Left ventricle myocardium superior (tissue), 1 donor: ENCODE data around the gene PHF24. TPM values are rescaled to one million over a fixed set of nuclear protein-coding genes. Genes with fewer than 3 reads are reported as not detected.
"Not testable (repeated sequence)": the region's sequence is repeated elsewhere in the genome, so short reads cannot be mapped to it uniquely, and the experiment has no call there.

ENCODE experiments used
- ATAC-seq: fragments of 200-7000 bp; cut with Tn5 transposase; one replicate; pipeline ENCODE4 v1.9.1; 2020; ENCODE audit warnings: mild to moderate bottlenecking, moderate library complexity
- DNase-seq: peaks from one replicate; pipeline ENCODE4 v3.0.0-alpha.2; 2020
- intact Hi-C: fragments of 100-400 bp; cut with micrococcal nuclease; formaldehyde crosslinking; loops from one replicate; pipeline ENCODE4 v1.11.0; 2022
- long read RNA-seq: library from polyadenylated mRNA; unstranded; transcript quantifications from one replicate; pipeline ENCODE4 v2.0.0, GENCODE V29; 2021
- total RNA-seq: library from RNA; stranded (reverse); fragmentation: NEBNext Ultra II Directional; extraction: Animal tissue kit (Norgen Biotek cat#: 25700); gene quantifications from one replicate; pipeline ENCODE4 v1.2.1, GENCODE V29; 2021
- donor health status: DM: no; HTN: yes; CAD: no; lungs with severe emphysema.

Gene PHF24
- 0.10 TPM for total RNA-seq
- long read RNA-seq = 0 reads

DNA sequence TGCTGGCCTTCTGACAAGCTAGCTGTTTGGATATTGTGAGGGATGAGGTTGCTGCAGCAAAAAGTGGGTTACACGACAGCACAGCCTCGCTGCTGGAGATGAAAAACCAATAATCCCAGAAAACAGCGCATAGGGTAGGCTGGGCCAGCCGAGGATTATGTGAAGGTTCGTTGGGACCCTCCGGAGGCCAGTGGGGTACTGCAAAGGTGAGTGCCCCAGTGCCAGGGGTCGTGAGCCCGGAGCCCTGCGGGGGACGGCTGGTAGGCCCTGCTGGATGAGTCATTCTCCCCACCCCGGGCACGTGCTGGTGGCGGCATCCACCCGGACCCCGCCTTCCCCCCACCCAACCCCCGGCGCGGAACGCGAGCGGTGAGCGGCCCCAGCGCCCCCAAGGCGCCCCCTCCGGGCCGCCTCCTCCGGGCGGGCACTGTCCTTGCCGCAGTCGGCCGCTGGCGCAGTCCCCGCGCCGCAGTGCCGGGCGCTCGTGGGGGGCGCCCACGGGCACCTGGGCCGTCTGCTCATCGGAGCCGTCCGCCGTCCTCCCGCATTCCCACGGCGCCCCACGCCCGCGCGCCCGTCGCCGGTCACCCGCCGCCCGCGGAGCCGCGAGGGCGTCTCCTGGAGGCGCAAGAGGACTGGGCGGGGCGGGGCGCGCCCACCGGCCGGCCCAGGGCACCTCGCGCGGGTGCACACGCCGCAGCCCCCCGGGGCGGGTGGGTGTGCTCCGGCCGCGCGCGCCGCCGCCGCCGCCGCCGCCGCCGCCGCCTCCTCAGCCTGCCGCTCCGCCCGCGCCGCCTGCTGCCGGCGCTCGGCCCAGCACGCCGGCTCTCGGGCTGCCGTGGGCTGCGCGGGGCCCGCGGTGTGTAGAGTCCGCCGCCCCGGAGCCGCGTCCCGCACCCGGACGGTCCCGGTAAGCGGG is at the start of gene PHF24:
Gene PHF24, plus strand, starts transcription at position 794 of the 919 bp plus-strand sequence. CDS start 13,014 bp downstream, outside the sequence.
- ATAC-seq (peak; percentile 79), DNase-seq (peak; percentile 44)
- intact Hi-C loops = no loop called here

DNA sequence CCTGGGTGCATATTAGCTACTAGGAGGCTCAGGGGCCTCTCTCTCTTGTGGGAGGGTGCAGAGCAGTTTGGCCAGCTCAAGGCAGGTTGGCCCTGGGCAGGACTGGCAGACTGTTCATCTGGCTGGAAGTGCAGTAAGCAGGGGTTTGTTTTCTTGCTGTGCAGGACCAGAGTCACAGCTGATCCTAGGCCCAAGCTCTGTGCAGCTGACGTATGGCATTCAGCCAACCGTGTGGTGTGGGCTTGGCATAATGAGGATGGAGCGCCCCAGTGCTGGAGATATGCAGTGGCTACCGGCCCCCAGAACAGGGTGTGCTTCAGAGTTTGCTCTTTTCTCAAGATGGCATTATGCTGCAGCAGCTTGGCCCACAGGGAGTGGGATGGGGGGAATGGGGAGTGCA is 31.0 kb upstream of the PHF24 start:
- no peak for ATAC-seq
- intact Hi-C loops = no loop called here
- no peak for DNase-seq

DNA sequence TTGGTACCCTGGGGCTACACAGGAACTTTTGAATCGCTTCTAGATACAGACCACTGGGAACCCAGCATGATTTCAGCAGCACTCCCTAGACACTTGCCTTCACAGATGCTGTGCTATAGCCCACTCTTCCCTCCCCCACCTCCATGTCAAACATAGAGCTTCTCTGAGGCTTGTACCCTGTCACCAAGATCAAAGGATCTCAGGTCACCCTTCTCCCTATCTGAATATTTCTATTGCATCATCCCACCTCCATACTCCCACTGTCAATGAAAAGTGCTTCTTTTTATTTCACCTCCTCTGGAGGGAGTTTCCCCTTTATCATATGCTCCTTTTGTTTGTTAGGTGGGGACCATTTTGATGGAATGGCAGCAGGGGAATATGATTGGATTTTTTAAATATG is 29.2 kb upstream of the PHF24 start:
- no peak for ATAC-seq
- no peak for DNase-seq
- intact Hi-C loops = no loop called here

DNA sequence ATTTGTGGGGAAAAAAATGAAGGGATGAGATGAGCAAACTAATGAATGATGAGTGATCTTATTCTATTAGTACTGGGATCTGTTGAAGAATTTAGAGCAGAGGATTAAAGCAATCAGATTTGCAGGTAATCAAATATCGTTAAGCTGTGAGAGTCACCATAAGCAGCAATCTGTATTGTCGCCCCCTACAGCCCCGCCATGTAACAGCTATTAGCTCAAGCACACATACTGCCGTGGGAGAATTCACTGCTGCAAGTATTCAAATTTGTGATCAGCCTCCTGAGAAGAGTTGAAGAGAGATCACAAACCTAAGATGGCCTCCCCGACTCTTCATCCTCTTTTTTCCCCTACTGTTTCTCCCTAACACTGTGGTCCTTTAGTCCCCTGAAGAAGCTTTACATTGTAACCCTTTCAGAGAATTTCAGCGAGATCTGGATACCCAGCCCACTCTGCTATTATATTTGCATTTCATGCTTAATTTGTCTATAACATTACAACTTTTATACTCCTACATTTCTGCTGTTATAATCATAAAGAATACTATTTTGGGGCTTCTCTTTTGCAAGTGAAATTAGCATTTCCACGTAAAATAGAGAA is 28.5 kb upstream of the PHF24 start:
- ATAC-seq (peak; percentile 49), DNase-seq (no peak)
- intact Hi-C loops = no loop called here

DNA sequence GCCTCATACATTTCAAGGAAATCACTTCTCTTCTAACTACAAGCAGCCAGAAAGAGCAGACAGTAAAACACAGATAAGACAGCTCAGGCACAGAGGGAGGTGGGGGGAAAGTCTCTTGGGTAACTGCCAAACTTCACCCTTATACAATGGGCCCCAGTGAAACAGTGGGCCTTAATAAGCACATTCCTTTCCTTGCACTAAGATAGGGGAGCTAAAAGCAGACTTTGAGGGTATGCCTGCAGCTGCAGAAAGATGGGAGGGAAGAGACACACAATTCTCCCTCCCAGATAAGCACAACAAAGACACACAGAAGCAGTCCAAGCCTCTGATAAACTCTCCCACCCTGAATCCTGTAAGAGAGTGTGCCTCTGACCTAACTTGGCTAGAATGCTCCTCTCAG is 18.1 kb upstream of the PHF24 start:
- DNase-seq, intact Hi-C loops: not testable (repeated sequence)
- peak; percentile 26 for ATAC-seq

DNA sequence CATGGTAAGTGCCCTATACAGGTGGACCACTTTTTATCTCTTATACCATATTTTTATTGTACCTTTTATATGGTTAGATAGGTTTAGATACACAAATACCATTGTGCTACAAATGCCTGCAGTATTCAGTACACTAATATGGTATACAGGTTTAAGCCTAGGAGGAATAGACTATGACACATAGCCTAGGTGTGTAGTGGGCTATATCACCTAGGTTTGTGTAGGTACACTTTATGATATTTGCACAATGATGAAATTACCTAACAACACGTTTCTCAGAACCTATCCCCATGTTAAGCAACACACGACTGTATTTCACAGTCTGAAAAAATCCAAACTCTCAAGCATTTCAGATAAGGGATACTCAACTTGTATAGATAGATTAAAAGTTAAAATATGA is 9.6 kb upstream of the PHF24 start:
- DNase-seq (no peak), ATAC-seq (no peak)
- intact Hi-C loops = no loop called here

DNA sequence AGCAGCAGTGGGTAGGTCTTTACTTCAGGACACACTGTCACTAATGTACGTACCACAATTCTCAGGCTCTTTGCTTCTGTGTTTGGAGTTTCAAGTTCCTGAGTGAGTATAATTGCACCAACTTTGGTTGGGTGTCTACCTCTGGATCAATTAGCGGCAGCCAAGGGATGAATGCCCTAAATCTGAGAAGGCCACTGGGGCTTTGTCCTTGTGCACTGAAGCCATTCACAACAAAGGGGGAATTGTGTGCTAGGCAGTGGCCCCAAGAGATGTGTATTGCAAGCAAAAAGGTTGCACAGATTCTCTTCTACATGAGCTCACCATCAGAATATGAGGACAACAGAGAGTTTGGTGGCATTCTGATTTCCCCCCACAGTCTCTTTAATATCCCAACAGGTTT is 3.9 kb upstream of the PHF24 start:
- intact Hi-C loops = no loop called here
- DNase-seq = no peak
- ATAC-seq = no peak

DNA sequence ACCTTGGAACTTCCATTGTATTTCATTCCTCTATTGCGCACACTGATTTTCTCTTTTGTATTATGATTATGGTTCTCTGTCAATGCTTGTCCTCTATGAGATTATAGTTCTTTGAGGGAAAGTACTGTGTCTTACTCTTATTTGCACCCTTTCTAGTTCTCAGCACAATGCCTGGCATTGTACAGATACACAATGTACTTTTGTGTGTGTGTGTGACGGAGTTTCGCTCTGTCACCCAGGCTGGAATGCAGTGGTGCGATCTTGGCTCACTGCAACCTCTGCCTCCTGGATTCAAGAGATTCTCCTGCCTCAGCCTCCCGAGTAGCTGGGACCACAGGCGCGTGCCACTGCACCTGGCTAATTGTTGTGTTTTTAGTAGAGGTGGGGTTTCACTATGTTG is 2.0 kb upstream of the PHF24 start:
- DNase-seq, ATAC-seq, intact Hi-C loops: not testable (repeated sequence)

DNA sequence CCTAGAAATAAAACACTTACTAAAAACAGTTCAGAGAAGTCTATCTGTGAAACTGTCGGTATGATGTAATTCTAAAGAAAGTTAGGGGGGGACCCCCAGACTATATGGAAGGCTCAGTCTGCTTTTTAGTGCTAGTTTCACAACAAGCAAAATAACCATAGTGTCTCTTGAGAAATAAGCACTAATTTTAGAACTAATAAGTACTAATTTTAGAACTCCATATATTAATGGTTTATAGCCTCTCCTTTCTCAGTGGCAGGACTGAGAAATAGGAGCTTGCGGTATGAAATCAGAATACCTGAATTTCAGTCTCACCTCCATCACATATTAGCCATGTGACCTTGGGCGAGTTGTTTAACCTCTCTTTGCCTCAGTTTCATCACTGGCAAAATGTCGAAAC is 1.4 kb upstream of the PHF24 start:
- DNase-seq = no peak
- intact Hi-C loops = no loop called here
- no peak for ATAC-seq

DNA sequence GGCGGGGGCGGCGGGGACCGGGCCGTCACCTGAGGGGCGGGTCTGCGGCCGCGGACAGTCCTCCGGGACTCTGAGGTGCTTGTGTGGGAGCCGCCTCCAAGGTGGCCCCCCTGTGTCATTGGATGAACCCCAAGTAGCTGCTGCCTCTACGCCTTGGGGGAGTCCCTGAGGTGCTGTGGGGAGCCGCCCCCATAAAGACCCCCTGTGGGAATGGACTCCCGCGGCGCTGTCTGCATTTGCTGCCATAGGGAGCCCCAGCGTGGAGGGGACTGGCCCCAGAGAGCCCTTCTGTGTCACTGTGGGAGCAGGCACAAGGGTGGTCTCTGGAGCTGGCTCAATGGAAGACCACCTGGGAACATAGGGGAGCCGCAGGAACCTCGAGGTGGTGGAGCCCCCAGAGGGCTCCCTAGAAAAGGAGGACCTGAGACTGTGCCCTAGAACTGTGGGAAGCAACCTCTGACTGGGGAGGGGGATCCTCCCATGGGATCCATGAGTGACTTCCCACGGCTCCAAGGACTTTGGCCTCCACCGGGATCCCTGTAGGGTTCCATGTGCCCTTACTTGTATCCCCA is 412 bp downstream of the PHF24 start:
- intact Hi-C loops = no loop called here
- DNase-seq (no peak), ATAC-seq (no peak)

DNA sequence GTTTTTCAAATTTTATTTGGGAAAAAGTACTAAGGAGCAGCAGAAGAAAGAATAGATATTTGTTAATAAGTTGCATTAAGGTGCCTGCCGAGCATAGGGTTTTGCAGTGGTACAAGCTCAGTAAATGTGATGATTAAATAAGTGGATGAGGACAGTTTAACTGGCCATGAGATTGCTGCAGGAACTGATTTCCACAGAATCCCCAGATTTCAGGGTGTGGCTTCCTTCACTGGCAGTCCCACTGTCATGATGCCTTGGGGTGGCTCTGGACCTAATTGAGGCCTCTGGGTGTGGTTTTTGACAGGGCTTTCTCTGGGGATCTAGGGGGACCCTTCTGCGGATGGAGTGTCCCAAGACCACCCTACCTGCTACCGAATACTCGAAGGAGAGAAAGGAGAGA is 1.4 kb downstream of the PHF24 start:
- no peak for DNase-seq
- intact Hi-C loops = no loop called here
- ATAC-seq = no peak

DNA sequence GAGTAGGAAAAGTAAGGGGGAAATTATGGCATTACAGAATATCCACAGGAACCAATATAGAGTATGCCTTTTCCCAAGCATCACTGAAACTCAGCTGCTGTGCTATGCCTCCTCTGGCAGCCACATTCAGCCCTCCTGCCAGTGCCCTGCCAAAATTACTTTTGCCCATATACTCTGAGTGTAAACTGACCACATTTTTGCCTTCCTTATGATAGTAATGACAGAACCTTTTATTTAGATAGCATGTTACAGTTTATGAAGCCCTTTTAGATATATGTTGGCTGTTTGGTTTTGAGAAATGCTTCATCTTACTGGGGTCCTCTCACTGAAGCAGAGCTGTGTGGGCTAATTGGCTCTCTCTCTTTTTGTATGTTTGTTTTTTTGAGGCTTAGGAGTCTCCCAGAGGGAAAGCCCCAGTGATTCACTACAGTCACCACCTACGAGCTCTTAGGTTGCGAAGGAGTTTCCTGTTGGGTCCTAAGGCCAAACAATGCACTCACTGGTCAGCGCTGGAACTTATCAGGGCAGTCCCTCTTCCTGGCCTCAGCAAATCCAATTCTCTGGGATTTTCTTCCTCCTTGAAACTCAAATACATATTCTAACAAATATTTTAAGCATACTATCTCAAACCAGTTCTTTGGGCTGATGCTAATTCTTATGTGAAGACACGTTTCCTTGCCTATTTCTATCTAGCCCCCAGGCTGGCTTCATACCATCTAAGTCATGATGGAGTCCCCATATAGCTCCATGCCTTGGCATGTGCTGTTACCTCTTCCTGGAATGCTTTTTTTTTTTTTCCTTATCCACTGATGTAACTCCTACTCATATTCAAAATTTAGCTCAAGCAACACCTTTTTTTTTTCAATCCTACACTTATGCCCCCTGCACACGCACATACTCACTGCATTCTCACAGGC is 3.7 kb downstream of the PHF24 start:
- DNase-seq (no peak), ATAC-seq (peak; percentile 27)
- intact Hi-C loops = no loop called here

DNA sequence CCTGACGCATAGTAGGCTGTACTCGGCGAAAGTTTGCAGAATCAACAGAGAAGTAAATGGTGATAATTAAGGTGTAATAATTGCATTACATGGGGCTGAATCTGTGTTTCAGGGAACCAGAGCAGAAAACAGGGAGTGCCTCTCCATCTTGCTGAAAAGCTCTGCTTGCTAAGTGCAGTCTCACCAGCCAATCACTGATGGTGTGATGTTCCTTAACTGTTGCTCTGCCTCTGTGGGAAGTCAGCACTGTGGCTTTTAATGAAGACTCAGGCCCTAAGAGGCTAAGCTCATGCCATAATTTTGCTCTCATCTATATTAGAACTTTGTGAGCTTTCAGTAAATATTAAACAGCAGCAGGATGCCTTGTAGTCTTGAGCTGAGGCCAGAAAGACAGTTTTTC is 4.5 kb downstream of the PHF24 start:
- no peak for DNase-seq
- intact Hi-C loops = no loop called here
- no peak for ATAC-seq

DNA sequence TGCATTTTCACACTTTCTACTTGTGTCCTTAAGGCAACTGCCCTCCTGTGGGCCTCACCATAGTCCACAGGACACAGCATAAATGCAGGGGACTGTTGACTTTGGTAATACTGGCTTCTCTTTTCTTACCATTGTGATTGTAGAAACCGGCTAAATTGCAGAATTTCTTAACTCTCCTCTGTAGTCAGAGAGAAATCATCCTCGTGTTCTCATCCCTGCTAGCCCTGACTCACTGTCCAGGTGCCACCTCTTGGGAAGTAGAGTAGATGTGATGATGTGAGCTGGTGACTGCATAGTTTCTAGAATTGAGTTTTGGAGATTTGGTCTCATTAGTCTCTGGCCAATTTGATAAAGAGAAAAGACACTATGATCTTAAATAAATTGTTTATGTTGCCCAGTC is 5.5 kb downstream of the PHF24 start:
- intact Hi-C loops = no loop called here
- no peak for DNase-seq
- ATAC-seq = no peak

DNA sequence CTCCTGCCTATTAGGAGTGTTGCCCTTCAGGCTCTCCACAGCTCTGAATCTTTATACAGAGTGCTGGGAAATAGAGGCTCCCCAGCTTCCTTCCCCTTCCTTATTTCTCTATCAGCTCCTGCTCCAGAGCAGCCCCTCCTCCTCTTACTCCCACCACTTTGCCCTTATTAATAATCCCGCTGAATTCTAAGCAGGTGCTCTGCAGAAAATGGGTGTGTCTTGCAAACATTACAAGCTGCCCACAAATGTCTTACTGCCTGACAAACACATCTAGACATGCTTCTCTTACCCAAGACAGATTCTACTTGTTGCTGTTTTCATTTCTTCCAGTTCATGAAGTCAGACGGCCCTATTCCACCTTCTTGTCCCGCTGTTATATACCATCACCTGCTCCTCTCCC is 6.4 kb downstream of the PHF24 start:
- intact Hi-C loops = no loop called here
- ATAC-seq = no peak
- DNase-seq = no peak

DNA sequence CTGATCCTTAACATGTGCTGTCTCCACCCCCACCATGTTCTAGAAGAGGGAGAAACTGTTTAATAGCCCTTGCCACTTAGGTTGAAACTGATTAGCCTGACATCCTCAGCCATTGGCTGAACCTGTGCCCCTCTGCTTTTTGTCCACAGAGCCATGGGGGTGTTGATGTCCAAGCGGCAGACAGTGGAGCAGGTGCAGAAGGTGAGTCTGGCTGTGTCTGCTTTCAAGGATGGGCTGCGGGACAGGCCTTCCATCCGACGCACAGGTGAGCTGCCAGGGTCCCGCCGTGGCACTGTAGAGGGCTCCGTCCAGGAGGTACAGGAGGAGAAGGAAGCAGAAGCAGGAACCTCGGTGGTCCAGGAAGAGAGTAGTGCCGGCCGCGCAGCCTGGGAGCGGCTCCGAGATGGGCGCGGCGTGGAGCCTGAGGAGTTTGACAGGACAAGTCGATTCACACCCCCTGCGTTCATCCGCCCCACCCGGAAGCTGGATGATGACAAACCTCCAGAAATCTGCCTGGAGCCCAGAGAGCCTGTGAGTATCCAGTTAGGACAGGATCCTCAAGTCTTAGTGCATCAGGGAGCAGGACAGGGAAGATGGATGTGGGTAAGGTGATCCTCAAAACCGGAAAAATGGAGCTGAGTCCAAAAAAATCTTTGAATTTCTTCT is 13.2 kb downstream of the PHF24 start:
- intact Hi-C loops = loop anchor here (5.0 kb wide), 1 partner anchor 64 kb away; no protein-coding TSS in a partner anchor
- no peak for ATAC-seq
- DNase-seq = no peak

DNA sequence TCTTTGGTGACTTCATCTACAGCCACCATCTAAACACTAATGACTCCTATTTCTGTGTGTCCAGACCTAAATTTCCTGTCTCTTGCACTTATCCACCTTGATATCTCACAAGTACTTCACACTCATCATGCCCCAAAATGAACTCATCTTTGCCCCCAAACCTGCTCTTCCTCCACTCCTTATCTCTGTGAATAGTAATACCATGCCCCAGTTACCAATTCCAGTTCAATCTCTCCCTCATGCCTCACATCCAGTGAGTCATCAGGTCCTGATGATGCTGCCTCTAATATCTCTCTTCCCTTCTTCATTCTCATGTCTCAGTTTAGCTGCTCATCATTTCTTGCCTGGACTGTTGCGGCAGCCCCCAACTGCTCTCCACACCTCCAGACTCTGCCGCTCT is 16.6 kb downstream of the PHF24 start:
- no peak for DNase-seq
- no peak for ATAC-seq
- intact Hi-C loops = loop anchor here (5.0 kb wide), 1 partner anchor 67 kb away; no protein-coding TSS in a partner anchor

DNA sequence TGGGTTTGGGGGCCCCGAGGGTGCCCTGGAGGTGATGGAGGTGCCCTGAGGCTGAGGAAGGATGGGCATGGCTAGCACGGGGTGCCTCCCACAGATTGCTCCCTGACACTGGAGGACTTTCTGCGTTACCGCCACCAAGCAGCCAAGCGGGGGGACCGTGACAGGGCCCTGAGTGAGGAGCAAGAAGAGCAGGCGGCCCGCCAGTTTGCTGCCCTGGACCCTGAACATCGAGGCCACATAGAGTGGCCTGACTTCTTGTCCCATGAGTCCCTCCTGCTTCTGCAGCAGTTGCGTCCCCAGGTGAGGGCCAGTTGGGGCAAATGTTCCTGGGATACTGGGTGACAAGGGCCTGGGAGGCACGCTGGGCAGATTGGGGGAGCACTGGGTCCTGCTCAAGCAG is 18.4 kb downstream of the PHF24 start:
- intact Hi-C loops = no loop called here
- DNase-seq = no peak
- no peak for ATAC-seq

DNA sequence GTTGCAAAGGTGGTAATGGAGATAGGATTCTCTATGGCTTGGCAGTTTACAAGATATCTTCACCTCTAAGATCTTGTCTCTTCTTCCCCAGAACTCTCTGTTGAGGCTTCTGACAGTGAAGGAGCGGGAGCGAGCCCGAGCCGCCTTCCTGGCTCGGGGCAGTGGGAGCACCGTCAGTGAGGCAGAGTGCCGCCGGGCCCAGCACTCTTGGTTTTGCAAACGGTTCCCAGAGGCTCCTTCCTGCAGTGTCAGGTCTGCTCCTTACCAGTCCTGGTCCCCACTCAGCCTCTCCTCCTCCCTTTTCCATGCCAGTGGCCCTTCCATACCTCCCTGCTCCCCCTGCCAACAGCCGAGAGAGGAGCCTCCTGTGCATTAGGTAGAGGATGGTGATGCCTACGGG is 18.9 kb downstream of the PHF24 start:
- DNase-seq = no peak
- intact Hi-C loops = no loop called here
- ATAC-seq = no peak
